ENCODE data around the gene APOBEC3G.

Gene APOBEC3G

GRCh38 chr22:39120983-39121382 is 43.9 kb downstream of the APOBEC3G start:
- DNase-seq (ENCODE audit: low read depth in 1 of 2, low spot score in 1 of 2), result no peak

GRCh38 chr22:39122772-39123470 is 45.8 kb downstream of the APOBEC3G start:
- no peak for DNase-seq (ENCODE audit: low read depth in 1 of 2, low spot score in 1 of 2)

- no peak for DNase-seq (ENCODE audit: low read depth in 1 of 2, low spot score in 1 of 2)
Observed at GRCh38 chr22:39123751-39124581, 46.9 kb downstream of the APOBEC3G start.

GRCh38 chr22:39125622-39126021 is 48.5 kb downstream of the APOBEC3G start:
- DNase-seq (ENCODE audit: low read depth in 1 of 2, low spot score in 1 of 2), result no peak

GRCh38 chr22:39128508-39128907 is 51.4 kb downstream of the APOBEC3G start:
- DNase-seq (ENCODE audit: low read depth in 1 of 2, low spot score in 1 of 2), result no peak

- no peak for DNase-seq (ENCODE audit: low read depth in 1 of 2, low spot score in 1 of 2)
Observed at GRCh38 chr22:39129081-39129480, 52.0 kb downstream of the APOBEC3G start.

GRCh38 chr22:39129746-39130145 is 52.7 kb downstream of the APOBEC3G start:
- DNase-seq (ENCODE audit: low read depth in 1 of 2, low spot score in 1 of 2), result no peak

- no peak for DNase-seq (ENCODE audit: low read depth in 1 of 2, low spot score in 1 of 2)
Observed at GRCh38 chr22:39130152-39130704, 53.2 kb downstream of the APOBEC3G start.

- no peak for DNase-seq (ENCODE audit: low read depth in 1 of 2, low spot score in 1 of 2)
Observed at GRCh38 chr22:39130892-39131855, 54.1 kb downstream of the APOBEC3G start.

GRCh38 chr22:39132281-39132680 is 55.2 kb downstream of the APOBEC3G start:
- DNase-seq (ENCODE audit: low read depth in 1 of 2, low spot score in 1 of 2), result no peak

- no peak for DNase-seq (ENCODE audit: low read depth in 1 of 2, low spot score in 1 of 2)
Observed at GRCh38 chr22:39132871-39133524, 55.9 kb downstream of the APOBEC3G start.

- DNase-seq (ENCODE audit: low read depth in 1 of 2, low spot score in 1 of 2), result no peak
Observed at GRCh38 chr22:39133871-39134270, 56.8 kb downstream of the APOBEC3G start.

- no peak for DNase-seq (ENCODE audit: low read depth in 1 of 2, low spot score in 1 of 2)
Observed at GRCh38 chr22:39134366-39135091, 57.5 kb downstream of the APOBEC3G start.

- no peak for DNase-seq (ENCODE audit: low read depth in 1 of 2, low spot score in 1 of 2)
Observed at GRCh38 chr22:39135092-39135896, 58.2 kb downstream of the APOBEC3G start.

- DNase-seq (ENCODE audit: low read depth in 1 of 2, low spot score in 1 of 2), result no peak
Observed at GRCh38 chr22:39136317-39136716, 59.2 kb downstream of the APOBEC3G start.
